ENCODE results near the gene C2CD5.
"Not testable (repeated sequence)": the region's sequence is repeated elsewhere in the genome, so short reads cannot be mapped to it uniquely, and the experiment has no call there.

The C2CD5 gene

DNA sequence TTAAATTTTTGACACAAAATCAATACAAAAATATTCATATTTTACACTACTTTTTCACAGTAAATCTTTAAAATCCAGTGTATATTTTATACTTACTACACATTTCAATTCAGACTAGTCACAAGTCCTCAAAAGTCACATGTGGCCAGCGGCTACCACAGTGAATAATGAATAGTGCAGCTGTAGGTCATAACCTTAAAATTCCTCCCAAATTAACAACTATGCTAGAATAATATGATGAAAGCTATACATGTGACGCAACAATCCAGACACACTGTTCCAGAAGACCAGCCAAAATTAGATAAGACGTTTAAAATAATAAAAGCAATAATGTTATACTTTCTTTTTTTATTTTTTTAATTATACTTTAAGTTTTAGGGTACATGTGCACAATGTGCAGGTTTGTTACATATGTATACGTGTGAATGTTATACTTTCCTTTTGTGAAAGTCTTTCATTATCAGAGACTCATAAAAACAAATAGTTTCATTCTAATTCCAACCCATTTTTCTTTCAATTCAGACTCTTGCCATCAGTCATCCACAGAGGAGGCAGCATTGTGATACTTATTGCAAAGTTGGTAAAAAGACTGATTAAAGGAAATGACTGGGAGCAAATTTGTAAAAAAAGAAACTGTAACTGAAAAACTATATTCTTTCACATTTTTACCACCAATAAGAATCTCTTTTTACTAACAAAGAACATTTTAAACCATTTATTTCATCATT lies 67.0 kb downstream of the C2CD5 start:
- no peak for DNase-seq (ENCODE audit: low read depth)

DNA sequence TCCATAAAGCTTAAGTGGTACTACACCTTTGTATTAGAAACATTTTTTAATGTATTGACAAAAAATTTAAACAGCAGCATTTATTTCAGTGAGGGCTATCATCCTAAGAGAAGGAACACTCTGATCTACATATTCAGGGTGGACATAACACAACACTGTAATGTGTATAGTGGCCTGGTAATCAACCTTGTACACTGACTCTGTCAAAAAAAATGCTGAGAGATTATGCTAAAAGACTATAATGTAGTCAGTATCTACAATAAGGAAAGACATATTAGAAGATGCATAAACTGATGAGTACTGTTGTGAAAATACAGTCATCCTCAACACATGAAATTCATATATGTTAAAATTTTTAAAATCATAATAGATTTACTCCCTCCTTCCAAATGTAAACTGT lies 68.2 kb downstream of the C2CD5 start:
- no peak for DNase-seq (ENCODE audit: low read depth)

DNA sequence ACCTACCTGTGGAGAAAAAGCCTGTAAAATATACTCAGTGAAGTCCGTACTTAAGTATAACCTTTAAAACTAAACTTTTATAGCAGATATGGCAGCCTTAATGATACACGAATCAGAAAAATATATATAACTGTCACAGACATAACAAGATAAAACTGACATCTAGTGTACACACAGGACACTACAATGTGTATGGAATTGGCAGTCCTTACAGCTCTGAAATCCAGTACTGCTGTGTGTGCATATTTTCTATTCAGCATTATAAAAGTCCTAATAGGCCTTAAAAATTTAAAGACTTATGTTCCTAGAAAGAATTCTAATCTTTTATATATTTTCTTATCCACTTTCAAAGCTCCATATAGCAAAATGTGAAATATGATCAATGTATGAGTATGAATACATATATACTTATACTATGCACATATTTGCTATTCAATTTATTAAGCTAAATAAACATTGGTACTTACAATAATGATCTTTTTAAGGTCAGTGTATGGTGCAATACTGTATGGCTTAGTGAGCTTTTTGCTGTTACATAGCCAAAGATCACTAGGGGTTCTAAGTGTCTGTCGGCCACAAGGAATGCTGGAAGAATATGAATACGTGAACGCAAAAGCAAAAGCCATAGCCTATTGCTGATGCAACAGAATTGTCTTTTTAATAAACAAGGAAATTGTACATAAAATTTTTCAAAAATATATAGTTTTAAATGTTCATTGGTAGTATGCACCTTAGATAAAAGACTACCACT lies 69.2 kb downstream of the C2CD5 start:
- no peak for DNase-seq (ENCODE audit: low read depth)

DNA sequence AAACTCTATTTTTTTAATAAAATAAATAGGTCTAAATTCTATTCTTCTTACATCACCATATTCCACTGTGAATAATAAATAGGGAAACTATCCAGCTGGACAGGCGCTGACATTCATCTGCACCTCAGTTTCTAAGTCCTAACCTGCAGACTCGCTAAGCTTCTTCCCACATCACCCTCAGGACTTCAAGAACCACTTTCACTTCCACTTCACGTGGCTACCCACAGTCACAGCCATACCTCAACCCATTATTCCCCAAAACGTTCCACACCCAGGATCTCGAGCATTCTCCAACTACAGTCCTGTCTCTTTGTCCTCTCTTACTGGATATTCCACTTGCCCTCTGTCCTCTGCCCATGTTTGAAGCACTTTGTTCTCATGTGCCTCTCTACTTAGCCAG lies 71.1 kb downstream of the C2CD5 start:
- DNase-seq (ENCODE audit: low read depth): no peak

DNA sequence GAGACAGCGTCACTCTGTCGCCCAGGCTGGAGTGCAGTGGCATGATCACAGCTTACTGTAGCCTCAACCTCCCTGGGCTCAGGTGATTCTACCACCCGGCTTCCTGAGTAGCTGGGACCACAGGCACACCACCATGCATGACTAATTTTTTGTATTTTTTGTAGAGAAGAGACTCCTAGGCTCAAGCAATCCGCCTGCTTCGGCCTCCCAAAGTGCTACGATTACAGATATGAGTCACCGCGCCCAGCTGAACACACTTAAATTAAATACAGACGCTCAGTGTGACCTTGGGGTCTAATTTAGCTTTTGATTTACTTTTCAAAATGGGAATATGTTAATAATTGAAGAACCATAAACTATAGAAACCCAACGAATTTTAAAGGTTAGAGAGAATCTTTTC lies 77.2 kb downstream of the C2CD5 start:
- DNase-seq (ENCODE audit: low read depth): no peak

DNA sequence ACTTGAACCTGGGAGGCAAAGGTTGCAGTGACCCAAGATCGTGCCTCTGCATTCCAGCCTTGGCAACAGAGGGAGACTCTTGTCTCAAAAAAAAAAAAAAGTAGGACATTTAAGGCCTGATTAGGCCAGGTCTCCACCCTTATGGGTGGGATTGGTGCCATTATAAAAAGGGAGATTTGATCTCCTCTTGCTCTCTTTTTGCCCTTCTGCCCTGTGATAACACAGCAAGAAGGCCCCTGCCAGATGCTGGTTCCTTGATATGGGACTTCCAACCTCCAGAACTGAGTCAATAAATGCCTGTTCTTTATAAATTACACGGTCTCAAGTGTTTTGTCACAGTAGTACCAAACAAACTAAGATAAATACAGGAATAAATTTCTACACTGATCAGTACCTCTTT lies 81.0 kb downstream of the C2CD5 start:
- no peak for DNase-seq (ENCODE audit: low read depth)

DNA sequence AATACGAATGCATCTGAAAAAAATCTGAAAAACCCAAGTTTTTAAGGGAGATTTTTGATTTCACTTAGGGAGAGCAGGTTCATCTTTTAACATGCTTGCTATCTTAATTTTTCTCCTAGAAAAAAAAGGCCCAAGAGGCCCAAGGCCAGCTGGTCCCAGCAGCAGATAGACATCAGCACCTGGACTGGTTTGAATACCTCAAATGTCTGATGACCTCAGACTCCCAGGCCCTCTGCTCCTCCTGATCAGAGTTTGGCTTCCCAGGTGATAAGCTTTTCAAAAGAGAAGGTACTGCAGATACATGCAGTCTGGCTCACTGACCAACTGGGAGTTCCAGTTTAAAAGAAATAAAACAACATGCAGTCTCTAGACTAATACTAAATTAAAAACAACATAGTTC lies 82.6 kb downstream of the C2CD5 start:
- no peak for DNase-seq (ENCODE audit: low read depth)

DNA sequence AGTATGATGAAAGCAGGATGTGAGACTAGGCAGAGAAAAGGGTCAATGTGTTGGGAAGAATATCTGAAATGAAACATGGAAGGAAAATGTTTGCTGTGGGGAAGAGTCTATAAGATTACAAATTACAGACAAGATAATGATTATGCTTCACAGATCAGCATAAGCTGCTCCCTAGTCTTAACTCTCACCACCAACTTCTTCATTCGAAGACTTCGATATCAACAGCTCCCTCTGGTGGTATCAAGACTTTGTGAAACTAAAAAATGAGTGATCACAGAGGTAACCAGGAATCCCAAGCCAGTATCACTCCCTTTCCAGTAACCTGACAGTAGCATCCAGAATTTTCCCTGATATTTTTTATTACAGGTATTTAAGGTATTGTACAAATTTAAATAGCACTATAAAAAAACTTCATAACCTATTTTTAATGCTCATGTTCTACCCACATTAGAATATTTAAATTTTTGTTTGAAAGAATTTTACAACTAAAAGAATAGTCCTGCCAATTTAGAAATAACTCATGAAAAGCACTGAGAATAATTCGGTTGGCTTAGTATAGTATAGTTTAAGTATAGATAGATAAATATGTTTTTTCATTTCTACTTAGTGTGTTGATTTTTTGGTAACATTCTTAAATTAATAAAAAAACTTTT lies 84.4 kb downstream of the C2CD5 start:
- DNase-seq (ENCODE audit: low read depth): no peak

DNA sequence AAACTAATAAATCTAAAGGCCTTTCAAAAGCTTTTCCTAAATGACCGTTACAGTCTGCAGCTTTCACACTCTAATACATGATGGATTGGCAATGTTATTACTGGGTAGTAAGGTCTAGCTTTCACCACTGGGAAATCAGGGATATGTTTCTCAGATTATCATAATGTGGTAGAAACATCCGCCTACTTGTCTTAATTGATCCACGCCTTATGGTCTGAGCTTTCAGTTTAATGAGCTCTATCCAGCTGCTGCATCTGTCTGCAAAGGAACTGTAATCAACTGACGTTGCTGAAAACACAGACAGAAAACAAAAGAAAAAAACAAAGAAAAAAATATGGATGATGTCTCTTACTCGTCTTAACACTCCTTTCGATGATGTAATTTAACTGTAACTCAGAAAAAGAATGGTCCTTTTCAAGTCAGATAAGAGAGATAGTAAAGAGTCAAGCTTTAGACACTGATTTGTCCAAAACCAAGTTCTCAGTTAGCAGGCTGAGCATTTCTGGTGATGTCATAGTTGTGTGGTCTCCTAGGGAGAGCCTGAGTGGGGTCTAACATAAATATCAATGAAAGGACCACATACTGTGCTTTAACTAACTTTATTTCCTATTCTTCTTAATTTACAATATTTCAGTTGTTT lies 85.9 kb downstream of the C2CD5 start:
- no peak for DNase-seq (ENCODE audit: low read depth)

DNA sequence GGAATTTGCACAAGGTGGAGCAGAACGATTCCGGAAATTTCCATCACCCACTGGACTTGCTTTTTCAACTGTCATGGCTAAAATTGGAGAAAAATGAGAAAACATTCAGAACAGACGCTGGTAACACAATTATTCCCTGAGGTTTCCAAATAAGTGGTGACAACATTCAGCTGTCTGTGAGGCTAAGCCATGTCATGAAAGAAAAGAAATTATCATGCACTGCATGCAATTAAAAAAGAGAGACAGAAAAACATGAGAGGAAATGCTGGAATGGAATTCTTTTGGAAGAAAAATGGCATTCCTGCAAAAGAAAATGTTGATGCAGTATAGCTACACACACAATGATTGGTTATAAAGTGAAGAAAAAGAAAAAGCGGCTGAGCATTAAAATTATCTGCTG lies 87.3 kb downstream of the C2CD5 start:
- DNase-seq (ENCODE audit: low read depth): no peak

DNA sequence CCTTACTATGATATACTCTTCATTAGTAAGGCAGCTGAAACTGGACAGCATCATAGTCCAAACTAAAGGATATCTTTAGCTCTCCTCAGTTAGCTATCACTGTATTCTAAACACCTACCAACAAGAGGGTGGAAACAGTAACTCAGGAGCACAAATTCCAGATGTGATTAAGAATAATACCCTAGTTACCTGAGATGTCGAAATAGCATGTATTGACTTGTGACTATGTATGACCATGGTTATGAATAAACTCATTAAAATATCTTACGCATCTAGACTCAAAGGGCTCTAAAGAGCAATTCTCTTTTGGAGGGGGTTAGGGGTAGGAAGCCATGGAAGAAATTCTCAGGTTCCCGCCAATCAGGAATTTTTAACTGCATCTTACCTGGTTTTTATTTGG lies 90.8 kb downstream of the C2CD5 start:
- no peak for DNase-seq (ENCODE audit: low read depth)

DNA sequence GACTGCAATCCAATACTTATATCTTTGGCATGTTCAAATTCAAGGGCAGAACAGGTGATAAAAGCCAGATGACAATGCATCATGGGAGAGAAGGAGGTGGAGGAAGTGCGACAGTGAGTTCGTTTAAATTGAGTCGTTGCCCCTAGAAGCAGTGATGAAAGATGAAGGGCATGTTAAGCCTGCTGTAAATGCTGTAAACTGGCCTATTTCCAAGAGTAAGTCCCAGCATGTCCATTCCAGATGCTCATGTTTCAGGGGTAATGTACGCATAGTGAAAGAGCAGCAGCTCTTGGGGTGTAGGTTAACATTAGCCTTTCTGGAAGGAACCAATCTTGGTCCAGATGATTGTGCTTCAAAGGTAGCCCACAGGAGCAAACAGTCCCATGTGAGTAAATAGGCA lies 97.1 kb downstream of the C2CD5 start:
- no peak for DNase-seq (ENCODE audit: low read depth)

DNA sequence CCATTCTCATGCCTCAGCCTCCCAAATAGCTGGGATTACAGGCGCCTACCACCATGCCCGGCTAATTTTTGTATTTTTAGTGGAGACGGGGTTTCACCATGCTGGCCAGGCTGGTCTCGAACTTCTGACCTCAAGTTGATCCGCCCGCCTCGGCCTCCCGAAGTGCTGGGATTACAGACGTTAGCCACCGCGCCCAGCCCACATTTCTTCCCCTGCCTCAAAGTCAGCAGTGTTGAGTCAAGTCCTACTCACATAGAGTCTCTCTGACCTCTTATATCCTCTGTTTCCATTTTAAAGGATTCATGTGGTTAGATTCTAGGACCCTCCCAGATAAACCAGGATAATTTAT lies 100.1 kb downstream of the C2CD5 start:
- not testable (repeated sequence) for DNase-seq (ENCODE audit: low read depth)

DNA sequence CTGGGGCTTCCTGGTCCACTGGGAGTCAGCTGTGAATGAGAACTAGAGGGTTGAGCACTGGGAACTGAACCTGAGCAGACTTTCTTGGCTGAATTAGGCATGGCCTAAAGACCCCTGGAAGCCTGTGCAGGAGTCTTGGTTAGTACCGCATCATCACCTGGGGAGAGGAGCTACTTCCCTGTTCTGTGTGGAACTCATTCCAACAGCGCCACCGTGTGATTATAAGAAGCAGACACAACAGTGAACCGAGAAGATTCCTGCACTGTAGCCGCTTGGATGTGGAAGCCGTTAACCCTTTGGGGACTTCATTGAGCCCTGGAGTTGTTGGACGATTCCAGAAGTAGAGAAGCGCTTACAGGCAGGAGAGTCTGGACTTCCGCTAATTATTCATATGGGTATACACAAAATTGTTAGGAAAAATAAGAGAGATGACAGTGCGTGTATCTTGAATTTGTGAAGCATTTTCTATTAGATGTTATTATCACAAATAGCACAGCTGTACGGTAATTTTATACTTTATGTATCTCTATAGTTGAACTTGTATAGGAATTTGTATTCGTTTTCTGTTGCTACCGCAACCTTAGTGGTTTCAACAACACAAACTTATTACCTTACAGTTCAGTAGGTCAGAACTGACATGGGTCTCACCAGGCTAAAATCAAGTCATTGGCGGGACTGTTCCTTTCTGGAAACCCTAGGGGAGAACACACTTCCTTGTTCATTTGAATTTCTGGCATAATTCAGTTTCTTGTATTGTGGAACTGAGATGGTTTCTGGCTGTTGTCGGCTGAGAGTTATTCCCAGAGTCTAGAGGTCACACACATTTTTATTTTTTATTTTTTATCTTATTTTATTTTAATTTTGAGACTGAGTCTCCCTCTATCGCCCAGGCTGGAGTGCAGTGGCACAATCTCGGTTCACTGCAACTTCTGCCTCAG lies 100.7 kb downstream of the C2CD5 start:
- peak; percentile 49 for DNase-seq (ENCODE audit: low read depth)

DNA sequence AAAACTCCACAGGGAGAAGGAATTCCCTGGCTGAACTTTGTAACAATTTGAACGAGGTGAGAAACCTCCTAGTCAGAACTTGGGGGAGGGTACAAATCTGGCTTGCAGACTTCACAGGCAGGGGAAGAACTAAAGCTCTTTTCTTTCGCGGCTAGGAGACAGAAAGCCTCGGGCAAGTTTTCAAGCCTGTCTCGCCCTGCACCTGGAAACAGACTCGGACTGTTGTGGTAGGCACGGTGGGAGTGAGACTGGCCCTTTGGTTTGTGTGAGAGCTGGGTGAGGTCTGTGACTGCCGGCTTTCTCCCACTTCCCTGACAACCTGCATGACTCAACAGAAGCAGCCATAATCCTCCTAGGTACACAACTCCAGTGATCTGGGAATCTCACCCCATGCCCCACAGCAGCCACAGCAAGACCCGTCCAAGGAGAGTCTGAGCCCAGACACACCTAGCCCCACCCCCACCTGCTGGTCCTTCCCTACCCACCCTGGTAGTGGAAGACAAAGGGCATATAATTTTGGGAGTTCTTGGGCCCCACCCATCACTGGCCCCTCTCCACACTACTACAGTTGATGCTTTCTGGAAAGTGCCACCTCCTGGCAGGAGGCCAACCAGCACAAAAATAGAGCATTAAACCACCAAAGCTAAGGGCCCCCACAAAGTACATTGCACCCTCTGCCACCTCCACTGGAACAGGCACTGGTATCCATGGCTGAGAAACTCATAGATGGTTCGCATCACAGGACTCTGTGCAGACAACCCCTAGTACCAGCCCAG lies 107.1 kb downstream of the C2CD5 start:
- no peak for DNase-seq (ENCODE audit: low read depth)

DNA sequence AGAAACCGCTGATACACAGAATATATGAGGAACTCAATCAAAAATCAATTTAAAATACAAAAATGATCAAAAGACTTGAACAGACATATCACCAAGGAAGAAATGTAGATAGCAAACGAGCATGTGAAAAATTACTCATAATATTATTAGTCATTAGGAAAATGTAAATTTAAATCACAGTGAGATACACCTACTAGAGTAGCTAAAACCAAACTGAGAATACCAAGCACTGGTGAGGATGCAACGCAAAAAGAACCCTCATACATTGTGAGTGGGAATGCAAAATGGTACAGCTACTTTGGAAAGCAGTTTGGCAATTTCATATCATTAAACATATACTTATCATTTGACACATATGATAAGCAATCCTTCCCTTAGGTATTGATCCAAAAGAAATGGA lies 108.8 kb downstream of the C2CD5 start:
- DNase-seq (ENCODE audit: low read depth): no peak

DNA sequence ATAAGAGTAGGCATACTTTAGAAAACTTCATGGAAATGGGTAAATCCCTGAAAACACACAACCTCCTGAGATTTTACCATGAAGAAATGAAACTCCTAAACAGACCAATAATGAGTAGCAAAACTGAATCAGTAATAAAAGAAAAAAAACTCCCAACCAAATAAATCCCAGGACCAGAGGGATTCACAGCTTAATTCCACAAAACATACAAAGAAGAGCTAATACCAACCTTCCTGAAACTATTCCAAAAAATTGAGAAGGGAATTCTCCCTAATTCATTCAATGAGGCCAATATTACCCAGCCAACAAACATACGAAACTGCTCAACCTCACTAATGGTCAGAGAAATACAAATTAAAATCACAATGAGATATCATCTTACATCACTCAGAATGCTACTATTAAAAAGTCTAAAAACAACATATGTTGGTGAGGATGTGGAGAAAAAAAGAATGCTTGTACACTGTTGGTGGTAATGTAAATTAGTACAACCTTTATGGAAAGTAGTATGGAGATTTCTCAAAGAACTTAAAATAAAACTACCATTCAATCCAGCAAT lies 112.6 kb downstream of the C2CD5 start:
- DNase-seq (ENCODE audit: low read depth): no peak

DNA sequence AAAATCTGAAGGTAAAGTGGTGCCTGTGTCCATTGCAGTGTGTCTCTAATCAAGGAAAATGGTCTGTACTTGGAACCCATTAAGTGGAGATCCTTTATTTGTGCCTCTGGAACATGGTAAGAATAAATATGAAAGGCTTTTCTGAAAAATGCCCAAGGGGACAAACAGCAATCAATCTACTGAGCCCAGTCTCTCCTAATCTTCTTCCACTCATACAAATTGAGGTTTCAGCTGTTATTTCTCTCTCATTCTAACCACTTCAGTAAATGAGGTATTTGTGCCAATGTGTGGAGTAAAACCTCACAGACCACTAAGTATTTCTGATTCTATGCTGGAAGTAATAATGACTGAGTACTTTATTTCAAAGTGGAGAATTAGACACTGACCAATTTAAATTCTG lies 127.5 kb downstream of the C2CD5 start:
- no peak for DNase-seq (ENCODE audit: low read depth)

DNA sequence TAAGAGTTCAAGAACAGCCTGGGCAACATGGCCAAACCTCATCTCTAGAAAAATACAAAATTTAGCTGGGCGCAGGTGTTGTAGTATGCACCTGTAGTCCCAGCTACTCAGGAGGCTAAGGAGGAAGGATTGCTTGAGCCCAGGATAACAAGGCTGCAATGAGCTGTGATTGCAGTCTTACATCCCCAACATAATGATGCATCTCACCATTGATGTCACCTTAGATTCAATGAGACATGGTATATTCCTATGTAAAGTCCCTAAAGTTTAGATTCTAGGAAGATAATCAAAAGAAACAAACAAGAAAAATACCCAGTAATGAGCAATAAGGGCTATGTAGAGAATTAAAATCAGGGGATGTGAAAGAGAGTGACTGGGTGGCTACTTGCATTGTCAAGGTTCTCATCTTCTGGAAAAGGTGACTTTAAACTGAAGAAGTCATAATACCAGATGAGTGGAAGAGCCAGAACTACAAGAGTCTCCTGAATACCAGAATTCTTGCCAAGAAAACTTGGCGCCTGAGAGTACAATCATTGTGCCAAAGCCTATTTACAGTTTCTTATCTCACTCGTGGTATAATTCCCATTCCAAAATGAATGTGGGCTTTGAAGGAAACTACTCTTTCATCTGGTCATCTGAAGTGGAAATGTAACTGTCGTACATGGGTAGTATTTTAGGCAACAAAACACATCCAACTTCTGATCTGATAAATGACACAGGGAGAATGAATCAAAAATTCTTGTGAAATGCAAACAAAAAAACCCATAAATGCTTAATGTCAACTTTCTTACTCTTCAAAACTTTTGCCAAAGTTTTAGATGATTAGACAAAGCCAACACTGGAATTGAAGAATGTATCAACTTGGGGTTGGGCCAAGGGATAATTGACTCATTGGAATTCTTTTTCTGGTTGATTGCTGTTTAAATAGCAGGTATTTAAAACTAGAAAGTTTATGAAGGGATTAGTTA lies 128.7 kb downstream of the C2CD5 start:
- no peak for DNase-seq (ENCODE audit: low read depth)
